ENCODE results near the gene RPL10A.

RPL10A gene

DNA sequence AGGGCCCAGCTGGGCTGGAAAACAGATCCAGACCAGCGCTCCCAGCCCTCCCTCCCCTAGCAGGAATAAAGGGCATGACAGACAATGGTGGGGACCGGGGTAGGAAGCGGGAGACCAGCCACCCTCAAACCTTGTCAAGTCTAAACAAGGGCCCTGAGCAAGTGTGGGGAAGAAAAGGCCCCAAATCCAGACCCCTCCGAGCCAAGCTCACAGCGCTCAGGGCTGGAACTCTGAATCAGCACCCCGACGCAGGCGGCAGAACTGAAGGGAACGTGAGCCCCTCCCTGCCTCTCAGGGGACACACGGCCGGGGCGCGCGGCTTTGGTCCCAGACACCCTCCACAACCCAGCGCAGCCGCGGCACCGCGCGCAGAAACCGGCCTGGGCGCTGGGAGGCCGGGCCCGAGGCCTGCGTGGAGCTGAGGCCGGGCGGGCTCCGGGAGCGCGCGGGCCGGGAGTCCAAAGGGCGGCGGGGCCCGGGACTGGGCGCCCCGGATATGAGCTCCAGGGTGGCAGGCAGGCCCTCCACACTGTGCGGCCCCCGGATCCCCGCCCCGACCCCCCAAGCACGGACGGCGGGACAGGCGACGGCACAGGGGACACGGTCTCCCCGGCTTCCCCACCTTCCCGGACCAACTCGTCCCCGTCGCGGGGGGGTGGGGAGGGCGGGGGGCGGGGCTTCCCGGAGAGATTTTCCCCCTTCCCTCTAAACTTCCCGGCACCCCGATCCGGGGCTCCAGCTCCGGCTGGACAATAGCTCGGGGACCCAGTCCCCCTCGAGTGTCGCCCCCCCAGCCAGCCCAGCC lies 28.0 kb downstream of the RPL10A start:
- TF ChIP-seq, protein P1, sequence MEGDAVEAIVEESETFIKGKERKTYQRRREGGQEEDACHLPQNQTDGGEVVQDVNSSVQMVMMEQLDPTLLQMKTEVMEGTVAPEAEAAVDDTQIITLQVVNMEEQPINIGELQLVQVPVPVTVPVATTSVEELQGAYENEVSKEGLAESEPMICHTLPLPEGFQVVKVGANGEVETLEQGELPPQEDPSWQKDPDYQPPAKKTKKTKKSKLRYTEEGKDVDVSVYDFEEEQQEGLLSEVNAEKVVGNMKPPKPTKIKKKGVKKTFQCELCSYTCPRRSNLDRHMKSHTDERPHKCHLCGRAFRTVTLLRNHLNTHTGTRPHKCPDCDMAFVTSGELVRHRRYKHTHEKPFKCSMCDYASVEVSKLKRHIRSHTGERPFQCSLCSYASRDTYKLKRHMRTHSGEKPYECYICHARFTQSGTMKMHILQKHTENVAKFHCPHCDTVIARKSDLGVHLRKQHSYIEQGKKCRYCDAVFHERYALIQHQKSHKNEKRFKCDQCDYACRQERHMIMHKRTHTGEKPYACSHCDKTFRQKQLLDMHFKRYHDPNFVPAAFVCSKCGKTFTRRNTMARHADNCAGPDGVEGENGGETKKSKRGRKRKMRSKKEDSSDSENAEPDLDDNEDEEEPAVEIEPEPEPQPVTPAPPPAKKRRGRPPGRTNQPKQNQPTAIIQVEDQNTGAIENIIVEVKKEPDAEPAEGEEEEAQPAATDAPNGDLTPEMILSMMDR (IDR thresholded peaks at IDR 0.05; ENCODE audit: insufficient read depth, low read length, poor library complexity, severe bottlenecking) = no peak
- Histone ChIP-seq H3K36me3 (ENCODE audit: control insufficient read depth, insufficient read depth, low read length) (no peaks in the 10 kb centered on the region), H3K27me3 (replicated peaks; ENCODE audit: control insufficient read depth, insufficient read depth, low read length) (peaks cover 9% of the 10 kb centered on the region), H3K4me3 (replicated peaks; ENCODE audit: low read depth, low read length) (peak overlapping the region; percentile 55)
- no peak for DNase-seq (ENCODE audit: extremely low read depth, insufficient read length)

DNA sequence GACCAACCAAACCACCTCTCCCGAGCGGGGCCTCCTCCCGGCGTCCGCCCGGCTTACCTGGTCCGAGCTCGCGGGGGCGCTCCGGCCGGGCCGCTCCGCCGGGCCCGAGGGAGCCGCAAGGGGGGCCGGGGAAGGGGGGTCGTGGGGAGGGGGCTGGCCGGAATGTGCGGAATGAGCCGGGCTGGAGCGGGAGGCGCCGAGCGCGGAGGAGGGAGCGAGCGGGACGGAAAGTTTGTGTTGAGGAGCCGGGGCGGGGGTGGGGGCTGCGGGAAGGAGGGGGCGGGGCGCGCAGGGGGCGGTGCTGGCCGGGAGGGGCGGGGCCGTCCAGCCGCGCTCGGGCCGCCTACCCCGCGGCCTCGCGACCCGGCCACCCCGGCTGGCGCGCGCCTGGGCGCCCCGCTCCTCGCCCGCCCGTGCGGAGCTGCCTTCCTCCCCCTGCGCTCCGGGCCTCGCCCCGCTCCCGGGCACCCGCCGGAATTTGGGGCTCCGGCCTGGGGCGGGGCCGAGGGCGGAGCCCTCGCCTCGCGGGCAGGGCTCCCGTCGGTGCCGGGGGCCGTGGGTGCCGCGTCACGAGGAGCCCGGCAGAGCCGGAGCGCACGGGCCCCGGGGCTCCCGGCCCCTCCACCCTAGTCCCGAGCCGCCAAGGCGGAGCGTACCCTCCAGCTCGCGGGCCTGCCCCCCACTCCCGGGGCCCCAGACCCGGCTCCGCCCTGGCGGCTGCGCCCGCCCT lies 28.8 kb downstream of the RPL10A start, which contains the start of gene TEAD3:
Gene TEAD3, minus strand, starts transcription at position 239 of the 730 bp plus-strand sequence.
- peak; percentile 42 for DNase-seq (ENCODE audit: extremely low read depth, insufficient read length)
- Histone ChIP-seq H3K36me3 (ENCODE audit: control insufficient read depth, insufficient read depth, low read length) (no peaks in the 10 kb centered on the region), H3K4me3 (replicated peaks; ENCODE audit: low read depth, low read length) (peak within 1 kb of the TSS; percentile 55), H3K27me3 (replicated peaks; ENCODE audit: control insufficient read depth, insufficient read depth, low read length) (peaks cover 6% of the 10 kb centered on the region; the same call in 1 of the 2 replicates)
- TF ChIP-seq, protein P1 (IDR thresholded peaks at IDR 0.05; ENCODE audit: insufficient read depth, low read length, poor library complexity, severe bottlenecking) = no peak

DNA sequence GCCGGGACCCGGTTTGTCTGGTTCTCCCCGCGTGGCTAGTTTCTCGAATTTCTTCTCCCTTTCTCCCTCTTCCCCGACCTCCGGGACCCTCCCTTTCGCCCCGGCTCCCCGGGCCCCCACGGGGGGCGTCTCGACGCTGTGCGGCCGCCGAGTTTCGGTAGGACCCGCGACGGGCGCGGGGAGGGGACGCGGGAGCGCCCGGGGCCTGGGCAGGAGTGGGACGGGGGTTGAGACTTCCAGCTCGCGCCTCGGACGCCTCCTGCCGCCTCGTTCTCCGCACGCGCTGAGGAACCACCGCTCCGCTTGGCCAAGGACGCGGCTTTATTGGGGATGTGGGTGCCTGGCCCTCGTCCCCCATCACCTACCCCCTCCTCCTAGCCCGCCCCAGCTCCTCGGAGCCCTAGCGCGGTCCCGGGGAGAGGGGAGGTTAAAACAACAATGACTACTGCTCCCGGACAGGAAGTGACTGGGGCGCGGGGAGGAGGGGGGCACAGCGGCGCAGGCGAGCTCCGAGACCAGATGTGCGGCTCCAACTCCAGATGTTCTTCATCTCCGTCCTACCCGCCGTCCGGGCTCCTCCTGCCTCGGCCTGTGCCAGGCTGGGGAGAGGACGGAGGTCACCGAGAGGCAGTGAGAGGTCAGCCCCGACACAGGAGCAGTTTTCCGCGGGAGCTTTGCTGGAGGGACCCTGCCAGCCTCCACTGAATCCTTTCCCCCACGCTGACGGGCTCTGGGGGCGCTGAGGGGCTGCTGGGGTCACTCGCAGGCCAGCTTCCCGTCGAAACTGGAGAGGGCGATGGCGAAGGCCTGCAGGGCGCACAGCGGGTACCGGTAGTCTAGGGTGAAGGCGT lies 29.6 kb downstream of the RPL10A start:
- Histone ChIP-seq H3K36me3 (ENCODE audit: control insufficient read depth, insufficient read depth, low read length) (no peaks in the 10 kb centered on the region), H3K4me3 (replicated peaks; ENCODE audit: low read depth, low read length) (peak overlapping the region; percentile 55), H3K27me3 (replicated peaks; ENCODE audit: control insufficient read depth, insufficient read depth, low read length) (peaks cover 6% of the 10 kb centered on the region; the same call in 1 of the 2 replicates)
- DNase-seq (ENCODE audit: extremely low read depth, insufficient read length) = peak; percentile 46
- TF ChIP-seq, protein P1 (IDR thresholded peaks at IDR 0.05; ENCODE audit: insufficient read depth, low read length, poor library complexity, severe bottlenecking) = peak; percentile 7

DNA sequence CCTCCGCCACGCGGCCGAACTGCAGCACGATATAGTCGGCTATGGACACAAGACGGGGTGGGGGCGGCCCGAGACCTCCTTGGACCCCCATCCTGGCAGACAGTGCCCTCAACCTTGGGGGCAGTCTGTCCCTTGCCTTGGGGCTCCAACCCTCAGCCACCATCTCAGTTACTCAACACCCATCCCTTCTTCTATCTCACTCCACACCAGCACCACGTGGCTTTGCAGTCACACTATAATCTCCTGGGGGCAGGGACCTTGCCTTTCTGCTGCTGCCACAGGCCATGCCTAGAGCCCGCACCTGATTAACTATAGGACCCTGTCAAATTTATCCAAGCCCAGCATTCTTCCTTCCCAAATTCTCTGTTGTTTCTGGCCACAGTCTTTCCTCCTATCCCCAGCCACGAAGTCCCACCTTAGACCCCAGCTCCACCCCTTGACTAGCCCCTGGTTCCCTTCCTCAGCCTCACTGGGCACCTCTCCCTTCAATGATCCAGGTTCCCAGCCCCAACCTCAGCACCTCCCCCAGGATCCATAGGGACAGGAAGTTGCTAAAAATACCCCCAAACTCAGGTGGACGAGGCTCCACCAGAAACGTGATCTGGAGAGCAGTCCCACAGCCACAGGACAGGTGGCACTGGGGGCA lies 30.3 kb downstream of the RPL10A start:
- no peak for DNase-seq (ENCODE audit: extremely low read depth, insufficient read length)
- TF ChIP-seq, protein P1 (IDR thresholded peaks at IDR 0.05; ENCODE audit: insufficient read depth, low read length, poor library complexity, severe bottlenecking) = no peak
- no peaks in the 10 kb centered on the region for H3K36me3 ChIP-seq (ENCODE audit: control insufficient read depth, insufficient read depth, low read length)

DNA sequence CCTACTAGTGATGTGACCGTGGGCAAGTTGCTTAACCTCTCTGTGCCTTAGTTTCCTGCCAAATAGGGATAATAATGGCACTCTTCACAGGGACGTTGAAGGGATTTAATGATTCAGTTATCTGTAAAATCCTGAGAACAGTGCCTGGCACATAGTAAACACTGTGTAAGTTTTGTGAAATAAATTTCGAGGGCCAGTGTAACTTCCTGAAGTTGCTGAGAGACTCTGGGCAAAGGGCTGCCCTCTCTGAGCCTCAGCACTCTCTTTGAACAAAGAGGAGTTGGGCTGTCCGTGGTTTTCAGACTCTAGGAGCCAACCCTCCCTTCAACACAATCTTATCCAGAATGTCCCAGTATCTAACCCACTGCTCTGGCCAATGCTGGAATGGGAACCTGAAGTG lies 31.2 kb downstream of the RPL10A start:
- DNase-seq (ENCODE audit: extremely low read depth, insufficient read length) = no peak
- Histone ChIP-seq H3K27me3 (replicated peaks; ENCODE audit: control insufficient read depth, insufficient read depth, low read length) (peaks cover 6% of the 10 kb centered on the region; the same call in 1 of the 2 replicates), H3K4me3 (replicated peaks; ENCODE audit: low read depth, low read length) (no peak overlapping the region), H3K36me3 (ENCODE audit: control insufficient read depth, insufficient read depth, low read length) (no peaks in the 10 kb centered on the region)
- TF ChIP-seq, protein P1 (IDR thresholded peaks at IDR 0.05; ENCODE audit: insufficient read depth, low read length, poor library complexity, severe bottlenecking) = no peak

More for the DNA sequence above, 30.3 kb downstream of the RPL10A start:
- H3K27me3 ChIP-seq (replicated peaks; ENCODE audit: control insufficient read depth, insufficient read depth, low read length) = peaks cover 6% of the 10 kb centered on the region; the same call in 1 of the 2 replicates
- no peak overlapping the region for H3K4me3 ChIP-seq (replicated peaks; ENCODE audit: low read depth, low read length)

Data from GM06990 (cell line).